ENCODE measurements around the gene MAP3K9. TPM values are rescaled to one million over a fixed set of nuclear protein-coding genes. Genes with fewer than 3 reads are reported as not detected.

Gene MAP3K9
- total and polyA plus RNA-seq, 9 donors, result 0.10 to 0.46 (median 0.20) TPM

DNA sequence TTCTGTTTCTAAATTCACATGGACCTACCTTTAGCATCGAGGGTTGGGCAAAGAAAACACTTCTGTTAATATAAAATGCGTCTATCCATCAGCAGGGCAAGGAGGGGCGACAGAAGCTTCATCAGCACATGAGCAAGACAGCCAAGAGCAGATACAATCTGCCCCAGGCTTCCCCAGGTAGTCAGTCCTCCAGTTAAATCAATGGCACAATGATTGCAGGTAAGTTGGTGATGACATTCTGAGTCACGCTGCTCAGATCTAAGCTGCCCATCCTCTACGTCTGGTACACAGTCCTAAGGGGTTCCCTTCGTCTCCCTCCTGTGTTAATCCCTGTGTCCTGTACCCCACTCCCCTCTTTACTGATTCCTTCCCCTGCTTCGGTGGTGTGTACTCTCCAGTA, 38.8 kb downstream of the MAP3K9 start:
- Histone ChIP-seq H3K4me3 (ENCODE audit: low read length) (no peak overlapping the region), H3K4me1 (ENCODE audit: control insufficient read depth, insufficient read depth, low read length) (no peaks in the 10 kb centered on the region), H3K9me3 (replicated peaks; ENCODE audit: control insufficient read depth, low read depth, low read length) (no peaks in the 10 kb centered on the region), H3K36me3 (ENCODE audit: control insufficient read depth, insufficient read depth, low read length) (no peaks in the 10 kb centered on the region), H3K27me3 (ENCODE audit: control insufficient read depth, insufficient read depth, low read length) (no peaks in the 10 kb centered on the region), H3K27ac (ENCODE audit: low read length) (no peak overlapping the region)
- no peak for DNase-seq
- WGBS (ENCODE audit: insufficient coverage), result 90% methylated on average over 4 of the region's 7 CpGs

DNA sequence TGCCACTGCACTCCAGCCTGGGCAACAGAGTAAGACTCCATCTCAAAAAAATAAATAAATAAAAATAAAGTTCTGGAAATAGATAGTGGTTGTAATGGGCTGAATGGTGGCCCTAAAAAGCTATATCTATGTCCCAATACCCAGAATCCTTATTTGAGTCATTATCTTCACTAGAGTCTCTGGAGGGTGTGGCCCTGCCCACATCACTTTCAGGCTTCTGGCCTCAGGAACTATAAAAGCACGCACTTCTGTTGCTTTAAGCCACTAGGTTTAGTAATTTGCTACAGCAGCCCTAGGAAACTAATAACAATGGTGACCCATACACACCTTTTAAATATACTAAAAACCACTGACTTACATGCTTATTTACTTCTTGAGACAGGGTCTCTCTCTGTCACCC, 49.9 kb downstream of the MAP3K9 start:
- WGBS (ENCODE audit: insufficient coverage), result 100% methylated on average over 1 of the region's 1 CpG
- DNase-seq, result no peak
- no peak overlapping the region for H3K4me3 ChIP-seq (ENCODE audit: low read length)
- H3K27me3 ChIP-seq (ENCODE audit: control insufficient read depth, insufficient read depth, low read length), result no peaks in the 10 kb centered on the region
- H3K27ac ChIP-seq (ENCODE audit: low read length), result no peak overlapping the region
- no peaks in the 10 kb centered on the region for H3K4me1 ChIP-seq (ENCODE audit: control insufficient read depth, insufficient read depth, low read length)
- no peaks in the 10 kb centered on the region for H3K9me3 ChIP-seq (replicated peaks; ENCODE audit: control insufficient read depth, low read depth, low read length)
- H3K36me3 ChIP-seq (ENCODE audit: control insufficient read depth, insufficient read depth, low read length), result no peaks in the 10 kb centered on the region

DNA sequence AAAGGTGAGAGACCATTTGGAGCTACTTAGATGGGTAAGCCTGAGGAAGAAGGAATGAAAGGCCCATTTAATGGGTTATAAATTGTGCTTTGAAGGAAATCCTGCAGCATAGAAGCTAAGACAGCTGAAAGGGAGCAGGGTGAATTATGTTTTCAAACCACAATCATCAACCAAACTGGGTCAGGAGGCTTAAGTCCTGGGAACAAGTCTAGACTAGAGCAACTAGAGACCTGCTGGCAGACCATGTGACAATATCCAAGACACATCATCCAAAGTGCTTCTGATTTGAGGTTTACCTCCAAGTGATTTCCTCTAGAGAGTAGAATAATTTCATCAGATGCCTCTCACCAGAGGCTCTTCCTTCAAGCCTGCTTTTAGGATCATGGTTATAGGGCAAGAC, 53.7 kb downstream of the MAP3K9 start:
- no peaks in the 10 kb centered on the region for H3K4me1 ChIP-seq (ENCODE audit: control insufficient read depth, insufficient read depth, low read length)
- DNase-seq, result no peak
- H3K27ac ChIP-seq (ENCODE audit: low read length), result no peak overlapping the region
- H3K36me3 ChIP-seq (ENCODE audit: control insufficient read depth, insufficient read depth, low read length), result no peaks in the 10 kb centered on the region
- no peak overlapping the region for H3K4me3 ChIP-seq (ENCODE audit: low read length)
- H3K27me3 ChIP-seq (ENCODE audit: control insufficient read depth, insufficient read depth, low read length), result no peaks in the 10 kb centered on the region
- H3K9me3 ChIP-seq (replicated peaks; ENCODE audit: control insufficient read depth, low read depth, low read length), result no peaks in the 10 kb centered on the region

DNA sequence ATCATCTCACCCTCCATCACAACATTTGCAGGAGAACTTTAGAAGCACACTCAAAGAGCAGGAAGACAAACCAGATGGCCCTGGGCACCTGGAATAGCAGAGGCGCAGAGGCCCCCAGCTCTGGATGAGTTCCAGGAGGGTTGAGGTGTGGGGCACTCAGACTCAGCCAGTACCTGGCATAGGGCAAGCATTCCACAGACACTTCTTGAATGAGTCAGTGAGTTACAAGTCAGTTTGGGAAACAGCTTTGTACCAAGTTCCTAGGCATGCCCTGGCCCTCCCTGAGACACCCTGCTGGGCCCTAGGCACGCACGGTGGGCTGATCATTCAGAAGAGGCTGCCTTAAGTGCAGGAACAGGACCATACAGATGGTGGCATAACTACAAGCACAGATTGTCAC, 54.3 kb downstream of the MAP3K9 start:
- no peaks in the 10 kb centered on the region for H3K4me1 ChIP-seq (ENCODE audit: control insufficient read depth, insufficient read depth, low read length)
- no peak overlapping the region for H3K27ac ChIP-seq (ENCODE audit: low read length)
- H3K9me3 ChIP-seq (replicated peaks; ENCODE audit: control insufficient read depth, low read depth, low read length), result no peaks in the 10 kb centered on the region
- DNase-seq, result no peak
- H3K27me3 ChIP-seq (ENCODE audit: control insufficient read depth, insufficient read depth, low read length), result no peaks in the 10 kb centered on the region
- no peaks in the 10 kb centered on the region for H3K36me3 ChIP-seq (ENCODE audit: control insufficient read depth, insufficient read depth, low read length)
- 88% methylated on average over 3 of the region's 3 CpGs for WGBS (ENCODE audit: insufficient coverage)
- no peak overlapping the region for H3K4me3 ChIP-seq (ENCODE audit: low read length)

DNA sequence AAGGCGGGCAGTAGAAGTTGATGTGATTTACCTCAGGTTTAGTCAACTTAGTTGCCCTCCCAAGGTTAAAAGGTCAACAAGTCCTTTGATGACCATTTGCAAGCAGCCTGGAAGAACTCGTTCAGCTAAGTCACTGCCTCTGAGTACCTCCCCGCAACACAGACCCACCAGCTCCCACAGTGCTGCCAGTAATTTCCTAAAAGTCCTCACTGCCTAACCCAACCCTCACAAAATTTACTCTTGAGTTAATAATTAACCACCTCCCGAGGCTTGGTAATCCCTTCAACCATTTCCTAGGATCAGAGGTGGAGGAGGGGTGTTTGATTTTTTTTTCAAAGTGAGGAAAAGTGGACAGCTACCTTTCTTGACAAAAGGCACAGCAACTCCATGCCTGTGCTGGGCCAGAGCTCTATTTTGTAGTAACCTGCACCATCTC, 55.8 kb downstream of the MAP3K9 start:
- WGBS (ENCODE audit: insufficient coverage), result 23% methylated on average over 2 of the region's 4 CpGs
- Histone ChIP-seq H3K27ac (ENCODE audit: low read length) (no peak overlapping the region), H3K4me1 (ENCODE audit: control insufficient read depth, insufficient read depth, low read length) (no peaks in the 10 kb centered on the region), H3K4me3 (ENCODE audit: low read length) (no peak overlapping the region), H3K9me3 (replicated peaks; ENCODE audit: control insufficient read depth, low read depth, low read length) (no peaks in the 10 kb centered on the region), H3K27me3 (ENCODE audit: control insufficient read depth, insufficient read depth, low read length) (no peaks in the 10 kb centered on the region), H3K36me3 (ENCODE audit: control insufficient read depth, insufficient read depth, low read length) (no peaks in the 10 kb centered on the region)
- DNase-seq, result no peak

DNA sequence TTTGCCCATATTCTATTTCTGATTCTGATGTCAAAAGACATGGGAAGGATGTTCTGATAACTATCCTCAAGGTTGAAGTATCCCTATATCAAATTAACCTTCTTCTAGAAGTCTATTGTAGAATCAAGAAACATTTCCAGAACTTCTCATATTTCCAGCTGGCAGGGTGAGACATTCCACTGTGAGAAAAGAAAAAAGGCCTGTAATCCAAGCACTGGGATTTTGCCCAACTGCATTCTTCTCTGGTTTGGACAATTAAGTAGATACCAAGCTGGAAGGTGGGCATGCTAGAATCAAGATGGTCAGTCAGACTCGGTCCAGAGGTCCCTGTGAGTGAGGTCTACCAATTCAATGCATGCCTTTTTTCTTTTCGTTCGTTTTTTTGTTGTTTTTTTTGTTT, 60.9 kb downstream of the MAP3K9 start:
- Histone ChIP-seq H3K9me3 (replicated peaks; ENCODE audit: control insufficient read depth, low read depth, low read length) (no peaks in the 10 kb centered on the region), H3K4me1 (ENCODE audit: control insufficient read depth, insufficient read depth, low read length) (no peaks in the 10 kb centered on the region), H3K4me3 (ENCODE audit: low read length) (no peak overlapping the region), H3K27me3 (ENCODE audit: control insufficient read depth, insufficient read depth, low read length) (no peaks in the 10 kb centered on the region), H3K27ac (ENCODE audit: low read length) (no peak overlapping the region), H3K36me3 (ENCODE audit: control insufficient read depth, insufficient read depth, low read length) (no peaks in the 10 kb centered on the region)
- 90% methylated on average over 2 of the region's 3 CpGs for WGBS (ENCODE audit: insufficient coverage)
- DNase-seq, result no peak

DNA sequence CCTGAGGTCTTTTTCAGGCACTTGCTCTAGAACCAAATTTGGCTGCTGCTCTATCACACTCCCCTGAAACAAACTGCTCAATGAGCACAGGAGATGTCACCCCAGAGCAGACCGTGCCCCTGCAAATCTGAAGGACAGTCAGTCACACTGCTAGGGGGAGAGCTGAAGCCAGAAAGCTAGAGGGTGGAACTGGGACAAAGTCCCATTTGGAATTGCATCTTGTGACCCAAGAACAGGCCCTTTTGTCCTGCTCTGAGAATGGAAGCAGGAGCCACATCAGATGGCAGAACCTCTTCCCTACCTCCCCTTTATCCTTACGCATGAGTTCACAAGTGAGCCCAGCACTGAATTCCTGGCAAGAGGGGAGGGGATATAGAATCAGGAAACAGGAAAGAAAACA, 64.7 kb downstream of the MAP3K9 start:
- Histone ChIP-seq H3K27ac (ENCODE audit: low read length) (no peak overlapping the region), H3K4me1 (ENCODE audit: control insufficient read depth, insufficient read depth, low read length) (peaks cover 2% of the 10 kb centered on the region), H3K36me3 (ENCODE audit: control insufficient read depth, insufficient read depth, low read length) (no peaks in the 10 kb centered on the region), H3K9me3 (replicated peaks; ENCODE audit: control insufficient read depth, low read depth, low read length) (no peaks in the 10 kb centered on the region), H3K27me3 (ENCODE audit: control insufficient read depth, insufficient read depth, low read length) (peaks cover 3% of the 10 kb centered on the region), H3K4me3 (ENCODE audit: low read length) (no peak overlapping the region)
- WGBS (ENCODE audit: insufficient coverage), result no CpG with 5 or more reads among the region's 2 CpGs
- DNase-seq, result no peak

DNA sequence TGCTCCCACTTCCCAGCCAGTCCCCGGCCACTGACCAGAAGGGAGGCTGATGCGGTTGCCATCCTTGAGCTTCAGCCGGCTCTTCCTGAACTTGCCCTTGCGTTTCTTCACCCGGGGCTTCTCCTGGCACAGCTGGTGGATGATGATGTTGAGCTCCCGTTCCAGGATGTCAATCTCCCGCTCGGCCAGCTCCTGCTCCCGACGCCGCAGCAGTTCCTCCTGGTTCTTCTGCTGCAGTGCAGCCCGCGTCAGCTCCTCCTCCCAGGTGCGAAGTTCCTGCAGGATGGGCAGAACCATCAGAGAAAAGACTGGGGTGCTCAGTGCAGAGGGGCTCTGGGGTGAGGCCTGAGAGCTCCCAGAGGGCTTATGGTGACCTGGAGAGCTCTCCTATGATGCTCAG, 67.0 kb downstream of the MAP3K9 start:
- no peaks in the 10 kb centered on the region for H3K36me3 ChIP-seq (ENCODE audit: control insufficient read depth, insufficient read depth, low read length)

DNA sequence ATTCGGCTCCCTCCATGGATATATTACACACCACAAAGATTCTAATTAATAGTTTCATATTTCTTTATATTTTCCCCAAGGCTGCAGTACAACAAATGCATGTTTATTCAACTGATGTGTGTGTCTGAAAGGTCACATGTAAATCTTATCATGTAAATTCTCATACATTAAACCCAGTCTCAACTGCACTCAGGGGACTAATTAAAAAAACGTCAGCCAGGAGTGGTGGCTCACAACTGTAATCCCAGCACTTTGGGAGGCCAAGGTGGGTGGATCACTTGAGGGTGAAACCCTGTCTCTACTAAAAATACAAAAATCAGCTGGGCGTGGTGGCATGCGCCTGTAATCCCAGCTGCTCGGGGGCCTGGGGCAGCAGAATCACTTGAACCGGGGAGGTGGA, 67.8 kb downstream of the MAP3K9 start:
- Histone ChIP-seq H3K27ac (ENCODE audit: low read length) (no peak overlapping the region), H3K4me3 (ENCODE audit: low read length) (no peak overlapping the region), H3K9me3 (replicated peaks; ENCODE audit: control insufficient read depth, low read depth, low read length) (no peaks in the 10 kb centered on the region), H3K27me3 (ENCODE audit: control insufficient read depth, insufficient read depth, low read length) (peaks cover 3% of the 10 kb centered on the region), H3K4me1 (ENCODE audit: control insufficient read depth, insufficient read depth, low read length) (peaks cover 2% of the 10 kb centered on the region), H3K36me3 (ENCODE audit: control insufficient read depth, insufficient read depth, low read length) (no peaks in the 10 kb centered on the region)
- WGBS (ENCODE audit: insufficient coverage), result 17% methylated on average over 1 of the region's 6 CpGs
- DNase-seq, result no peak

More for the DNA sequence above, 67.0 kb downstream of the MAP3K9 start:
- peaks cover 3% of the 10 kb centered on the region for H3K27me3 ChIP-seq (ENCODE audit: control insufficient read depth, insufficient read depth, low read length)
- H3K27ac ChIP-seq (ENCODE audit: low read length), result no peak overlapping the region
- 77% methylated on average over 13 of the region's 14 CpGs for WGBS (ENCODE audit: insufficient coverage)
- no peak overlapping the region for H3K4me3 ChIP-seq (ENCODE audit: low read length)
- no peak for DNase-seq
- H3K9me3 ChIP-seq (replicated peaks; ENCODE audit: control insufficient read depth, low read depth, low read length), result no peaks in the 10 kb centered on the region
- H3K4me1 ChIP-seq (ENCODE audit: control insufficient read depth, insufficient read depth, low read length), result peaks cover 2% of the 10 kb centered on the region

DNA sequence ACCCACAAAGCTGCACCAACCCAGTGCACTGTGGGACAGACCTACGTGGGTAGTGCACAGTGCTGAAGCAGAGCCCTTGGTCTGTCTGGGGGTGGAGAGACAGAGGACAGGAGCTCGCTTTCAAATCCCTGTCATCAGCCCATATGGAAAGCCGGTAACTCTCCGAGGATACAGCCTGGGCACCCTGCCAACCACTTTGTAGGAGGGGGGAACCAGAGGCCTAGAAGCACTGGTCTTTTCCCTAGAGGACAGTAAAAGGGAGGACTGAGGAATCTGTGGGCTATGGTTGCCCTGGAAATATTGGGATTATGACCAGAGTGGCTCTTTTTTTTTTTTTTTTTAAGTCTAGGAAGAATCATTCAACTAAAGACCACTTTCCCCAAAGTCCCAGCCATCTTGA, 74.3 kb downstream of the MAP3K9 start:
- Histone ChIP-seq H3K27ac (ENCODE audit: low read length) (no peak overlapping the region), H3K36me3 (ENCODE audit: control insufficient read depth, insufficient read depth, low read length) (no peaks in the 10 kb centered on the region), H3K9me3 (replicated peaks; ENCODE audit: control insufficient read depth, low read depth, low read length) (no peaks in the 10 kb centered on the region), H3K27me3 (ENCODE audit: control insufficient read depth, insufficient read depth, low read length) (no peaks in the 10 kb centered on the region), H3K4me1 (ENCODE audit: control insufficient read depth, insufficient read depth, low read length) (no peaks in the 10 kb centered on the region), H3K4me3 (ENCODE audit: low read length) (no peak overlapping the region)
- peak; percentile 11 for DNase-seq
- 12% methylated on average over 2 of the region's 4 CpGs for WGBS (ENCODE audit: insufficient coverage)

DNA sequence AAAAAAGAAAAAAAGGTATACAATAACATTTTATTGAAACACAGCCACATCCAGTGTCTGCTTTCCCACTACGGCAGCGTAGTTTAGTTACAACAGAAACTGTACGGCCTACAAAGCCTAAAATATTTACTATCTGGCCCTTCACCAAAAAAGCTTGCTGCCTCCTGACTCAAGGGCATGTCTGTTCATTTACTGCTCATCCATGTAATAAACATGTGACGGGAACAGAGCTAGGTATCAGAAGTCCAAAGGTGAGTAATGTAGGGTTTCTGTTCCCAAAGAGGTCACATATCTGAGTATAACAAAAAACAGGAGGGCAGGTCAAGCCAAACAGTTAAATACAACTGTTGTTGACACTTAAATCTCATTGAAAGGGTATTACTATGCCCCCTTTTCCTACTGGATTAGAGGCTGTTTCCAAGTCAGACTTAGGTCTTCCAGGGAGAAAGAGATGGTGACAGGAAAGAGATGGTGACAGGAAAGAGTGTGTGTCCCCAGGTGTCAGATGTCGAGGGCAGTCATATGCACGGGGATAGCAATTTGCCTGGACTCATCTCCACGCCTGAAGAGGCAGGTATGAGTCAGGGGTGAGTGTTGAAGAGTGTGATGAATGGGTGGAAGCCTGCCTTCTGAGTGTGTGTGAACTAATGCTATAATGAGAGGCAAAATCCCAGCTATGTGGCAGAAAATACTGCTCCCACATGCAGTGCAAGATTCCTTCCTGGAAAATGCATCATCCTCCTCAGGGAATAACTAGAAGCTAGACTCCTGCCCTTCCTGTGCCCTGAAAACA, 77.7 kb downstream of the MAP3K9 start:
- H3K9me3 ChIP-seq (replicated peaks; ENCODE audit: control insufficient read depth, low read depth, low read length), result no peaks in the 10 kb centered on the region
- H3K4me3 ChIP-seq (ENCODE audit: low read length), result no peak overlapping the region
- WGBS (ENCODE audit: insufficient coverage), result 49% methylated on average over 6 of the region's 7 CpGs
- H3K36me3 ChIP-seq (ENCODE audit: control insufficient read depth, insufficient read depth, low read length), result no peaks in the 10 kb centered on the region
- no peaks in the 10 kb centered on the region for H3K4me1 ChIP-seq (ENCODE audit: control insufficient read depth, insufficient read depth, low read length)
- DNase-seq, result no peak
- no peaks in the 10 kb centered on the region for H3K27me3 ChIP-seq (ENCODE audit: control insufficient read depth, insufficient read depth, low read length)
- H3K27ac ChIP-seq (ENCODE audit: low read length), result no peak overlapping the region

Measured in muscle of leg (tissue), 11 donors.